Superior temporal gyrus (tissue), 1 donor: ENCODE measurements around the gene GADD45B.

Experiments used
- DNase-seq: peaks from one replicate; pipeline ENCODE4 v3.0.0-alpha.2; 2016; ENCODE audit errors: extremely low spot score

Gene GADD45B

GRCh38 chr19:2475702-2476450 lies at the start of gene GADD45B:
Gene GADD45B, plus strand, starts transcription at chr19:2476127. Its CDS starts 232 bp downstream, at chr19:2476359.
- DNase-seq: peak; percentile 99

GRCh38 chr19:2426611-2427428 lies 49.1 kb upstream of the GADD45B start:
- DNase-seq: no peak

- DNase-seq: peak; percentile 98
Measured at GRCh38 chr19:2427429-2428320, 48.3 kb upstream of the GADD45B start, which contains the start of gene TIMM13. Gene TIMM13, minus strand, starts transcription at chr19:2427586. Its CDS starts 53 bp downstream, at chr19:2427533.

- no peak for DNase-seq
Measured at GRCh38 chr19:2428321-2428690, 47.6 kb upstream of the GADD45B start.

GRCh38 chr19:2428756-2429711 lies 46.9 kb upstream of the GADD45B start:
- DNase-seq: no peak

GRCh38 chr19:2429917-2430535 lies 45.9 kb upstream of the GADD45B start:
- no peak for DNase-seq

GRCh38 chr19:2431318-2432055 lies 44.4 kb upstream of the GADD45B start:
- DNase-seq: no peak

- DNase-seq: no peak
Measured at GRCh38 chr19:2432131-2432848, 43.6 kb upstream of the GADD45B start.

- no peak for DNase-seq
Measured at GRCh38 chr19:2433854-2434253, 42.1 kb upstream of the GADD45B start.

GRCh38 chr19:2434267-2434666 lies 41.7 kb upstream of the GADD45B start:
- DNase-seq: no peak

- no peak for DNase-seq
Measured at GRCh38 chr19:2434721-2435265, 41.1 kb upstream of the GADD45B start.

- no peak for DNase-seq
Measured at GRCh38 chr19:2436384-2436783, 39.5 kb upstream of the GADD45B start.

- DNase-seq: no peak
Measured at GRCh38 chr19:2436926-2437325, 39.0 kb upstream of the GADD45B start.

GRCh38 chr19:2438178-2438577 lies 37.7 kb upstream of the GADD45B start:
- no peak for DNase-seq

GRCh38 chr19:2440515-2440914 lies 35.4 kb upstream of the GADD45B start:
- DNase-seq: no peak

GRCh38 chr19:2441096-2441752 lies 34.7 kb upstream of the GADD45B start:
- DNase-seq: no peak

- DNase-seq: no peak
Measured at GRCh38 chr19:2443116-2443784, 32.7 kb upstream of the GADD45B start.

GRCh38 chr19:2443785-2444182 lies 32.1 kb upstream of the GADD45B start:
- DNase-seq: no peak
